ENCODE results near the gene POLR1A. TPM values are rescaled to one million over a fixed set of nuclear protein-coding genes. Genes with fewer than 3 reads are reported as not detected.

POLR1A gene
- total and polyA plus RNA-seq, 2 experiments from 2014 or later, result 6.3 to 19.0 TPM

DNA sequence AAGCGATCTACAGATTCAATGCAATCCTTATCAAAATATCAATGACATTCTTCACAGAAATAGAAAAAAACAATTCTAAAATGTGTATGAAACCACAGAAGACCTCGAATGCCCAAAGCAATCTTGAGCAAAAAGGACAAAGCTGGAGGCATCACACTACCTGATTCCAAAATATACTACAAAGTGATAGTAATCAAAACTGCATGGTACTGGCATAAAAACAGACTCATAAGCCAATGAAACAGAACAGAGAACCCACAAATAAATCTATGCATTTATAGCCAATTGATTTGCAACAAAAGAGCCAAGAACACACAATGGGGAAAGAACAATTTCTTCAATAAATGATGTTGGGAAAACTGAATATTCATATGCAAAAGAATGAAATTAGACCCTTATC, 99.2 kb downstream of the POLR1A start:
- Histone ChIP-seq H3K4me2 (no peak overlapping the region), H3K9me3 (ENCODE audit: low read depth) (peaks cover 8% of the 10 kb centered on the region), H4K20me1 (ENCODE audit: insufficient read depth, poor library complexity, severe bottlenecking) (no peaks in the 10 kb centered on the region), H3K27me3 (no peaks in the 10 kb centered on the region), H3K27ac (no peak overlapping the region), H3K79me2 (no peaks in the 10 kb centered on the region), H3K9me2 (replicated peaks; ENCODE audit: insufficient read depth) (no peaks in the 10 kb centered on the region), H3K4me1 (ENCODE audit: insufficient read depth) (peaks cover under 1% of the 10 kb centered on the region), H3K36me3 (replicated peaks; ENCODE audit: insufficient read depth, low read depth) (no peaks in the 10 kb centered on the region), H3K4me3 (no peak overlapping the region), H2AFZ (no peak overlapping the region)
- no peak for DNase-seq (ENCODE audit: low spot score)
- TF ChIP-seq EZH2phosphoT487 (IDR thresholded peaks at IDR 0.05; ENCODE audit: low read depth, severe bottlenecking, unreplicated experiment) (no peak), EZH2 (IDR thresholded peaks at IDR 0.05; ENCODE audit: borderline replicate concordance) (no peak)
- TF ChIP-seq, protein P1, sequence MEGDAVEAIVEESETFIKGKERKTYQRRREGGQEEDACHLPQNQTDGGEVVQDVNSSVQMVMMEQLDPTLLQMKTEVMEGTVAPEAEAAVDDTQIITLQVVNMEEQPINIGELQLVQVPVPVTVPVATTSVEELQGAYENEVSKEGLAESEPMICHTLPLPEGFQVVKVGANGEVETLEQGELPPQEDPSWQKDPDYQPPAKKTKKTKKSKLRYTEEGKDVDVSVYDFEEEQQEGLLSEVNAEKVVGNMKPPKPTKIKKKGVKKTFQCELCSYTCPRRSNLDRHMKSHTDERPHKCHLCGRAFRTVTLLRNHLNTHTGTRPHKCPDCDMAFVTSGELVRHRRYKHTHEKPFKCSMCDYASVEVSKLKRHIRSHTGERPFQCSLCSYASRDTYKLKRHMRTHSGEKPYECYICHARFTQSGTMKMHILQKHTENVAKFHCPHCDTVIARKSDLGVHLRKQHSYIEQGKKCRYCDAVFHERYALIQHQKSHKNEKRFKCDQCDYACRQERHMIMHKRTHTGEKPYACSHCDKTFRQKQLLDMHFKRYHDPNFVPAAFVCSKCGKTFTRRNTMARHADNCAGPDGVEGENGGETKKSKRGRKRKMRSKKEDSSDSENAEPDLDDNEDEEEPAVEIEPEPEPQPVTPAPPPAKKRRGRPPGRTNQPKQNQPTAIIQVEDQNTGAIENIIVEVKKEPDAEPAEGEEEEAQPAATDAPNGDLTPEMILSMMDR (IDR thresholded peaks at IDR 0.05; ENCODE audit: poor library complexity), result no peak
- whole genome bisulfite sequencing (ENCODE audit: low lambda C conversion rate, missing lambda C conversion rate), result 89% methylated on average over 2 of the region's 2 CpGs

DNA sequence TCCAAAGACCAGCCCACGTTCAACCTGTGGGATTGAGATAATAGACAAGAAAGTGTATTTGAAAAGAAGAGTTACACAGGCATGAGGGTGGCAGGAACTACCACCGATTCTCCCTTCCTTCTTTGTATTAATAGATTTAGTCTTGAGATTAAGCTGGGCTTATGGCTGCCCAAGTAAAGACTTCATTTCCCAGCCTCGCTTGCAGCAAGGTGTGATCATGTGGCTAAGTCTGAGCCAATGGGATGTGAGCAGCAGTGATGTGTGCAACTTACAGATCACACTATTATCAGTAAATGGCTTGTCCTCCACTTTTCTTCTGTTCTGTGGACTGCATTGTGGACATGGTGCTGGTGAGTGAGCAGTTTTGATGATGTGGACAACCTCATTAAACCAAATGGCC, 101.7 kb downstream of the POLR1A start:
- Histone ChIP-seq H3K4me2 (no peak overlapping the region), H3K27ac (no peak overlapping the region), H3K9me3 (ENCODE audit: low read depth) (peaks cover 8% of the 10 kb centered on the region), H3K4me1 (ENCODE audit: insufficient read depth) (peaks cover 6% of the 10 kb centered on the region), H4K20me1 (ENCODE audit: insufficient read depth, poor library complexity, severe bottlenecking) (no peaks in the 10 kb centered on the region), H3K36me3 (replicated peaks; ENCODE audit: insufficient read depth, low read depth) (no peaks in the 10 kb centered on the region), H2AFZ (no peak overlapping the region), H3K9me2 (replicated peaks; ENCODE audit: insufficient read depth) (no peaks in the 10 kb centered on the region), H3K27me3 (no peaks in the 10 kb centered on the region), H3K79me2 (no peaks in the 10 kb centered on the region), H3K4me3 (no peak overlapping the region)
- TF ChIP-seq EZH2phosphoT487 (IDR thresholded peaks at IDR 0.05; ENCODE audit: low read depth, severe bottlenecking, unreplicated experiment) (no peak), EZH2 (IDR thresholded peaks at IDR 0.05; ENCODE audit: borderline replicate concordance) (no peak)
- TF ChIP-seq, protein P1 (IDR thresholded peaks at IDR 0.05; ENCODE audit: poor library complexity), result no peak
- 91% methylated on average over 3 of the region's 3 CpGs for WGBS (ENCODE audit: low lambda C conversion rate, missing lambda C conversion rate)
- DNase-seq (ENCODE audit: low spot score), result no peak

DNA sequence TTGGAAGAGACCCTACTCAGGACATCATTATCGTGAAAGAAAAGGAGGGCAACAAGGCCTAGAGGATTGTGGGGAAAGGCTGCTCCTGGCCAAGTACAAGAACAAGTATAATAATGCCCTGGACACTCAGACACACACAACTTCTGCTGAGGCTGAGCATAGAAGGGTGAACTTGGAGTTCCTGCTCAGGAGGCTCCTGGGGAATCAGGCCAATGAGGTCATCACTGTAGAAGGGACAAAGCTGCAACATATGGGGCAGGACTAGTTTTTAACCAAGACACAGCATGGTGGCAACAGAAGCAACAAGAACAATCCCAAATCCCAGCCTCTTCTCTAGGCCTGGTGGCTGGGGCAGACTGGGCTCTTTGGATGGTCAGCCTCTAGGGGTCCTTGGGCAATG, 102.6 kb downstream of the POLR1A start:
- H3K4me1 ChIP-seq (ENCODE audit: insufficient read depth), result peaks cover 15% of the 10 kb centered on the region
- no peak for DNase-seq (ENCODE audit: low spot score)
- no peak overlapping the region for H3K4me2 ChIP-seq
- no peaks in the 10 kb centered on the region for H3K27me3 ChIP-seq
- H3K4me3 ChIP-seq, result no peak overlapping the region
- no peaks in the 10 kb centered on the region for H4K20me1 ChIP-seq (ENCODE audit: insufficient read depth, poor library complexity, severe bottlenecking)
- no peaks in the 10 kb centered on the region for H3K79me2 ChIP-seq
- no peaks in the 10 kb centered on the region for H3K36me3 ChIP-seq (replicated peaks; ENCODE audit: insufficient read depth, low read depth)
- no peak overlapping the region for H2AFZ ChIP-seq
- WGBS (ENCODE audit: low lambda C conversion rate, missing lambda C conversion rate), result 100% methylated on average over 1 of the region's 1 CpG
- no peaks in the 10 kb centered on the region for H3K9me2 ChIP-seq (replicated peaks; ENCODE audit: insufficient read depth)
- TF ChIP-seq, protein P1 (IDR thresholded peaks at IDR 0.05; ENCODE audit: poor library complexity), result no peak
- TF ChIP-seq EZH2phosphoT487 (IDR thresholded peaks at IDR 0.05; ENCODE audit: low read depth, severe bottlenecking, unreplicated experiment), result no peak
- TF ChIP-seq EZH2 (IDR thresholded peaks at IDR 0.05; ENCODE audit: borderline replicate concordance), result no peak
- H3K9me3 ChIP-seq (ENCODE audit: low read depth), result peaks cover 8% of the 10 kb centered on the region
- no peak overlapping the region for H3K27ac ChIP-seq

DNA sequence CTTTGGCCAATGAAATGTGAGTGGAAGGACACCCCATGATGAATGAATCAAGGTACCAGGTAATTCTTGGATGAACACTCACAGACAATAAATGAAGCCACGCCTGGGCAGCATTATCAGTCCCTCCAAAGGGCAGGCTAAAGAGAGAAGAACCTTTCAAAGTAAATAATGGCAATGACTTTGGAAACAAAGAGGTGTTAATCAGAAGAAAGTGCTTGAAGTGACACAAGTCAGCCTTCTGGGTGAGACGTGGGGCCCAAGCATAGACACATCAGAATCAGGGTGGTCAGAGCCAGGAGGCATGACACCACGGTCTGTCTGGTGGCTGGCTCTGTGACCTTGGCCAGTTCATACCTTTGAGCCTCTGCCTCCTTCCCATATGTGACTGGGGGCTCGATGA, 103.3 kb downstream of the POLR1A start:
- Histone ChIP-seq H3K27me3 (no peaks in the 10 kb centered on the region), H3K9me2 (replicated peaks; ENCODE audit: insufficient read depth) (no peaks in the 10 kb centered on the region), H2AFZ (no peak overlapping the region), H3K36me3 (replicated peaks; ENCODE audit: insufficient read depth, low read depth) (no peaks in the 10 kb centered on the region), H3K4me3 (no peak overlapping the region), H3K4me2 (no peak overlapping the region), H3K27ac (no peak overlapping the region), H3K9me3 (ENCODE audit: low read depth) (peaks cover 8% of the 10 kb centered on the region), H3K4me1 (ENCODE audit: insufficient read depth) (peaks cover 22% of the 10 kb centered on the region), H4K20me1 (ENCODE audit: insufficient read depth, poor library complexity, severe bottlenecking) (no peaks in the 10 kb centered on the region), H3K79me2 (no peaks in the 10 kb centered on the region)
- TF ChIP-seq, protein P1 (IDR thresholded peaks at IDR 0.05; ENCODE audit: poor library complexity), result no peak
- no peak for TF ChIP-seq EZH2phosphoT487 (IDR thresholded peaks at IDR 0.05; ENCODE audit: low read depth, severe bottlenecking, unreplicated experiment)
- TF ChIP-seq EZH2 (IDR thresholded peaks at IDR 0.05; ENCODE audit: borderline replicate concordance), result no peak
- DNase-seq (ENCODE audit: low spot score), result no peak
- WGBS (ENCODE audit: low lambda C conversion rate, missing lambda C conversion rate), result 73% methylated on average over 4 of the region's 4 CpGs
